ENCODE data around the gene CFHR4. TPM values are rescaled to one million over a fixed set of nuclear protein-coding genes. Genes with fewer than 3 reads are reported as not detected.

CFHR4 gene
- total and polyA plus RNA-seq, 2 of the 13 experiments (the other 11 are each of a cell fraction or from before 2014, with no cell fraction given), result not detected

GRCh38 chr1:196860323-196860884, 27.4 kb upstream of the CFHR4 start:
- WGBS (ENCODE audit: low lambda C conversion rate), result 35% methylated on average over 1 of the region's 1 CpG
- FAIRE-seq (no peak), ATAC-seq (no peak), DNase-seq (ENCODE audit: low spot score) (no peak)
- ChIA-PET CTCF (ENCODE audit: low intra/inter-chr PET ratio, low total read pairs) (no interaction called here), POLR2A (no interaction called here)
- no TSS peak for BruUV-seq (replicated peaks)
- in situ Hi-C loops (cut with HindIII; ENCODE audit: extremely low pct_ligation_motif_present, low pct_unique_long_range_greater_than_20kb) (no loop called here), intact Hi-C loops (cut with micrococcal nuclease; ENCODE audit: unreplicated experiment) (no loop called here)
- H3K4me2 ChIP-seq (ENCODE audit: low read depth, low read length), result no peak overlapping the region
- no peaks in the 10 kb centered on the region for H3K36me3 ChIP-seq (replicated peaks in 1 of 2; ENCODE audit: control insufficient read depth in 1 of 2, insufficient read depth in 2 of 2, low read length in 2 of 2)
- no peak overlapping the region for H3K4me3 ChIP-seq (replicated peaks in 1 of 3; ENCODE audit: insufficient read depth in 1 of 3, low read depth in 2 of 3, low read length in 3 of 3)
- no peak overlapping the region for H2AFZ ChIP-seq (ENCODE audit: low read length)
- TF ChIP-seq ZNF839 (CRISPR knock-in tag; IDR thresholded peaks at IDR 0.05; ENCODE audit: borderline replicate concordance) (no peak), PAWR (CRISPR knock-in tag; IDR thresholded peaks at IDR 0.05; ENCODE audit: borderline replicate concordance) (no peak), ZNF841 (CRISPR knock-in tag; IDR thresholded peaks at IDR 0.05; ENCODE audit: borderline replicate concordance) (no peak), ZNF333 (CRISPR knock-in tag; IDR thresholded peaks at IDR 0.05; ENCODE audit: borderline replicate concordance) (no peak), ZNF781 (CRISPR knock-in tag; IDR thresholded peaks at IDR 0.05; ENCODE audit: borderline replicate concordance, not compliant biosample characterization) (no peak), KDM4B (CRISPR knock-in tag; IDR thresholded peaks at IDR 0.05) (no peak), ZNF318 (CRISPR knock-in tag; IDR thresholded peaks at IDR 0.05) (no peak), MED8 (CRISPR knock-in tag; IDR thresholded peaks at IDR 0.05; ENCODE audit: insufficient replicate concordance) (no peak), IKZF4 (CRISPR knock-in tag; IDR thresholded peaks at IDR 0.05; ENCODE audit: borderline replicate concordance, low read depth, not compliant biosample characterization) (no peak), NFE2L2 (IDR thresholded peaks at IDR 0.05; ENCODE audit: low read length) (no peak), CENPX (CRISPR knock-in tag; IDR thresholded peaks at IDR 0.05) (no peak), ZNF784 (CRISPR knock-in tag; IDR thresholded peaks at IDR 0.05; ENCODE audit: borderline replicate concordance) (no peak), HNRNPUL1 (IDR thresholded peaks at IDR 0.05; ENCODE audit: low read depth, low read length) (no peak)
- no peak overlapping the region for H3K9ac ChIP-seq (ENCODE audit: insufficient read depth, low read depth, low read length)
- no peak overlapping the region for H3K27ac ChIP-seq (ENCODE audit: extremely low read length, insufficient read depth, low read length)
- no peaks in the 10 kb centered on the region; a peak in 1 of 5 replicates for H3K27me3 ChIP-seq (ENCODE audit: control insufficient read depth in 1 of 2, insufficient read depth in 2 of 2, low read length in 2 of 2)
- H3K4me1 ChIP-seq (ENCODE audit: insufficient read depth, low read length), result no peaks in the 10 kb centered on the region
- H4K20me1 ChIP-seq (ENCODE audit: insufficient read depth, low read length), result no peaks in the 10 kb centered on the region
- H3K9me3 ChIP-seq (ENCODE audit: low read length), result no peaks in the 10 kb centered on the region
- H3K79me2 ChIP-seq (ENCODE audit: insufficient read depth, low read length), result no peaks in the 10 kb centered on the region

Measured in HepG2 (cell line).